CD14-positive monocyte (primary cell): Measurements from ENCODE around the gene CNPY1. TPM values are rescaled to one million over a fixed set of nuclear protein-coding genes. Genes with fewer than 3 reads are reported as not detected.
"Not testable (repeated sequence)": the region's sequence is repeated elsewhere in the genome, so short reads cannot be mapped to it uniquely, and the experiment has no call there.

Source experiments
- DNase-seq, 3 donors: peaks; one replicate each; pipeline ENCODE4 v3.0.0-alpha.2; 2011 to 2022
- H2AFZ ChIP-seq: 2 replicates; pipeline ENCODE4 v1.6.0; 2012; ENCODE audit warnings: mild to moderate bottlenecking, low read depth, low read length, inconsistent platforms; ENCODE audit not compliant: insufficient read depth, poor library complexity, severe bottlenecking
- H3K27ac ChIP-seq, 2 donors: 1 replicate in 1 of 2; 2 replicates in 1 of 2; pipeline ENCODE4 v1.5.1; 2012 to 2013; ENCODE audit warnings: low read length in 2 of 2, control low read depth in 1 of 2, inconsistent platforms in 1 of 2, low read depth in 1 of 2, mild to moderate bottlenecking in 1 of 2
- H3K27me3 ChIP-seq, 2 donors: one replicate each; pipeline versions ENCODE4 v1.6.0 to v1.6.1; 2011 to 2013; ENCODE audit warnings: low read length in 2 of 2; ENCODE audit not compliant: control insufficient read depth in 2 of 2, insufficient read depth in 2 of 2
- H3K36me3 ChIP-seq, 2 donors: replicated peaks in 1 of 2; 1 replicate in 1 of 2; 2 replicates in 1 of 2; pipeline versions ENCODE4 v1.5.1 to v1.6.1; 2012 to 2013; ENCODE audit warnings: low read length in 2 of 2, control low read depth in 1 of 2, inconsistent platforms in 1 of 2, mild to moderate bottlenecking in 1 of 2; ENCODE audit not compliant: insufficient read depth in 2 of 2, control insufficient read depth in 1 of 2
- H3K4me1 ChIP-seq, 2 donors: 1 replicate in 1 of 2; 2 replicates in 1 of 2; pipeline versions ENCODE4 v1.5.1 to v1.6.1; 2012 to 2013; ENCODE audit warnings: low read length in 2 of 2, control low read depth in 1 of 2, inconsistent platforms in 1 of 2, mild to moderate bottlenecking in 1 of 2, moderate library complexity in 1 of 2; ENCODE audit not compliant: insufficient read depth in 2 of 2, control insufficient read depth in 1 of 2
- H3K4me2 ChIP-seq: replicated peaks from 2 replicates; pipeline ENCODE3; 2012; ENCODE audit warnings: low read length, moderate library complexity, mild to moderate bottlenecking; ENCODE audit not compliant: poor library complexity, severe bottlenecking; ENCODE audit errors: extremely low read depth
- H3K4me3 ChIP-seq, 3 experiments: fragments of 200-600 bp in 1 of 3; sonication (generic) in 1 of 3; replicated peaks in 1 of 3; 1 replicate in 2 of 3; 2 replicates in 1 of 3; pipeline ENCODE4 v1.5.1; 2011 to 2013; ENCODE audit warnings: low read length in 3 of 3, mild to moderate bottlenecking in 3 of 3, control low read depth in 2 of 3, low read depth in 2 of 3, inconsistent platforms in 1 of 3, moderate library complexity in 1 of 3
- H3K79me2 ChIP-seq: 2 replicates; pipeline ENCODE4 v1.6.0; 2012; ENCODE audit warnings: mild to moderate bottlenecking, control low read depth, inconsistent platforms, low read length, moderate library complexity; ENCODE audit not compliant: insufficient read depth
- H3K9ac ChIP-seq: 2 replicates; pipeline ENCODE4 v1.6.0; 2017; ENCODE audit warnings: low read length, mild to moderate bottlenecking; ENCODE audit not compliant: insufficient read depth, poor library complexity, severe bottlenecking
- H3K9me3 ChIP-seq, 2 donors: replicated peaks in 1 of 2; 1 replicate in 1 of 2; 2 replicates in 1 of 2; pipeline versions ENCODE4 v1.5.1 to v1.6.1; 2012 to 2013; ENCODE audit warnings: low read length in 2 of 2, control low read depth in 1 of 2; ENCODE audit not compliant: control insufficient read depth in 1 of 2, insufficient read depth in 1 of 2
- H4K20me1 ChIP-seq: 2 replicates; pipeline ENCODE4 v1.6.0; 2012; ENCODE audit warnings: mild to moderate bottlenecking, low read length, control low read depth, moderate library complexity; ENCODE audit not compliant: insufficient read depth
- H3K27ac Mint-ChIP-seq, 7 donors: one replicate each; pipeline ENCODE4 v1.8.0; 2020; ENCODE audit warnings: mild to moderate bottlenecking in 7 of 7, mixed read lengths in 7 of 7, moderate library complexity in 6 of 7, inconsistent platforms in 2 of 7
- H3K27me3 Mint-ChIP-seq, 3 donors: one replicate each; pipeline ENCODE4 v1.8.0; 2021 to 2022; ENCODE audit warnings: low read depth in 3 of 3, mild to moderate bottlenecking in 3 of 3, mixed read lengths in 3 of 3, moderate library complexity in 3 of 3, inconsistent platforms in 1 of 3
- H3K36me3 Mint-ChIP-seq, 2 donors: one replicate each; pipeline ENCODE4 v1.8.0; 2020; ENCODE audit warnings: mixed read lengths in 2 of 2, inconsistent platforms in 1 of 2, mild to moderate bottlenecking in 1 of 2
- H3K4me1 Mint-ChIP-seq: one replicate; pipeline ENCODE4 v1.8.0; 2020; ENCODE audit warnings: mild to moderate bottlenecking, mixed read lengths
- H3K4me3 Mint-ChIP-seq, 2 donors: one replicate each; pipeline ENCODE4 v1.8.0; 2020; ENCODE audit warnings: mild to moderate bottlenecking in 2 of 2, mixed read lengths in 2 of 2, moderate library complexity in 1 of 2
- H3K9me3 Mint-ChIP-seq, 7 donors: one replicate each; pipeline ENCODE4 v1.8.0; 2020 to 2022; ENCODE audit warnings: mixed read lengths in 7 of 7, mild to moderate bottlenecking in 6 of 7, moderate library complexity in 6 of 7, inconsistent platforms in 2 of 7
- CTCF ChIP-seq: fragments of 200-600 bp; IDR thresholded peaks from one replicate; pipeline ENCODE4 v1.8.0; 2022; ENCODE audit warnings: antibody characterized with exemption, mild to moderate bottlenecking
- WGBS: methylation state at CpG from one replicate; pipeline ENCODE4 v1.1.5; 2013; ENCODE audit warnings: missing lambda C conversion rate; ENCODE audit not compliant: insufficient coverage; 5-methylcytosine and 5-hydroxymethylcytosine counted together
- intact Hi-C, 2 donors: fragments of 100-400 bp; cut with micrococcal nuclease; formaldehyde crosslinking; loops; one replicate each; pipeline versions ENCODE4 v1.15.0 to v1.15.1; 2023
- polyA plus RNA-seq, 3 donors: library from polyadenylated mRNA; depleted of rRNA in 1 of 3; unstranded in 2 of 3; stranded (reverse) in 1 of 3; fragments of 300-500 nt in 2 of 3; fragments of >200 nt in 1 of 3; fragmentation: Illumina TruSeq in 2 of 3; gene quantifications; 1 replicate in 2 of 3; 2 replicates in 1 of 3; pipeline ENCODE4 v1.2.3, GENCODE V29; 2012 to 2021

Gene CNPY1
- polyA plus RNA-seq, 3 donors, result not detected

DNA sequence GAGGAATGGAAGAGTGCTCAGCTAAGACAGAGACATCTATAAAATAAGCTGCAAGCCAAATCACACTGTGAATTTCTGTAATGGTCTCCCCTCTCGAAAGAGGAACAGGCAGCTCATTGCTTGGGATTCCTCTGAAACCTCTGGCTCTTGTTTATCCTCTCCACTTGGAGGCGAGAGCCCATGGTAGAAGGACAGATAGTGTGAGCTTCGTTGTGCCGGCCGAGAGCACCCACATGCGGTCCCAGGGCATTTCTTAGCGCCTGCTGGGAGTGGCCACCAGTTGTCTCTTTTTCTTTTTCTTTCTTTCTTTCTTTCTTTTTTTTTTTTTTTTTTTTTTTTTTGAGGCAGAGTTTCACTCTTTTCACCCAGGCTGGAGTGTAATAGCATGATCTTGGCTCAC, 26.2 kb downstream of the CNPY1 start:
- Histone ChIP-seq H3K9ac (no peak overlapping the region), H4K20me1 (no peaks in the 10 kb centered on the region), H3K27me3 (peaks cover 3 to 41% of the 10 kb centered on the region in 2 donors), H3K4me2 (no peak overlapping the region), H2AFZ (no peak overlapping the region), H3K79me2 (no peaks in the 10 kb centered on the region), H3K9me3 (no peaks in the 10 kb centered on the region), H3K4me1 (no peaks in the 10 kb centered on the region), H3K36me3 (no peaks in the 10 kb centered on the region), H3K27ac (no peak overlapping the region), H3K4me3 (no peak overlapping the region)
- no peaks in the 10 kb centered on the region for H3K4me1 Mint-ChIP-seq
- peaks cover 0 to 1% (median 0%) of the 10 kb centered on the region in 7 donors for H3K9me3 Mint-ChIP-seq
- no peak overlapping the region for H3K27ac Mint-ChIP-seq
- peaks cover 43 to 86% (median 57%) of the 10 kb centered on the region in 3 donors for H3K27me3 Mint-ChIP-seq
- H3K4me3 Mint-ChIP-seq, result no peak overlapping the region
- TF ChIP-seq CTCF, result no peak
- H3K36me3 Mint-ChIP-seq, result no peaks in the 10 kb centered on the region
- no peak for DNase-seq
- intact Hi-C loops, result no loop called here
- no CpG with 5 or more reads among the region's 7 CpGs for WGBS

DNA sequence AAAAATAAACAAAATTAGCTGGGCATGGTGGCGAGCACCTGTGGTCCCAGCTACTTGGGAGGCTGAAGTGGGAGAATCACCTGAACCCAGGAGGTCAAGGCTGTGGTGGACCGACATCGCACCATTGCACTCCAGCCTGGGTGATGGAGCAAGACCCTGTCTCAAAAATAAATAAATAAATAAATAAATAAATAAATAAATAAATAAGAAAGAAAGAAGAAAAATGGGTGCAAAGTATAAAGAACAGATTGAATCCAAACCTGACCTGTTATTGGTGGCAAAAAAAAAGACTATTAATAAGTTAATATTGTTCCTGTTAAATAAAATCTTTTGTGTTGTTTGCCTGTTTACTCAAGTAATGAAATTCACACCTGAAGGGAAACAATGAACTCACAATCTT, 27.0 kb downstream of the CNPY1 start:
- H3K4me3 ChIP-seq, H3K27ac ChIP-seq, H3K4me3 Mint-ChIP-seq, H3K36me3 ChIP-seq, intact Hi-C loops, H3K36me3 Mint-ChIP-seq, H3K9me3 Mint-ChIP-seq, H2AFZ ChIP-seq, H4K20me1 ChIP-seq, H3K27ac Mint-ChIP-seq, H3K4me1 Mint-ChIP-seq, H3K79me2 ChIP-seq, DNase-seq, H3K4me1 ChIP-seq, H3K9ac ChIP-seq, H3K9me3 ChIP-seq, H3K4me2 ChIP-seq: not testable (repeated sequence)
- WGBS, result no CpG with 5 or more reads among the region's 3 CpGs
- peaks cover 44 to 86% (median 59%) of the 10 kb centered on the region in 3 donors for H3K27me3 Mint-ChIP-seq
- peaks cover 3 to 41% of the 10 kb centered on the region in 2 donors for H3K27me3 ChIP-seq
